ENCODE data around the gene PSMB2.

DNA sequence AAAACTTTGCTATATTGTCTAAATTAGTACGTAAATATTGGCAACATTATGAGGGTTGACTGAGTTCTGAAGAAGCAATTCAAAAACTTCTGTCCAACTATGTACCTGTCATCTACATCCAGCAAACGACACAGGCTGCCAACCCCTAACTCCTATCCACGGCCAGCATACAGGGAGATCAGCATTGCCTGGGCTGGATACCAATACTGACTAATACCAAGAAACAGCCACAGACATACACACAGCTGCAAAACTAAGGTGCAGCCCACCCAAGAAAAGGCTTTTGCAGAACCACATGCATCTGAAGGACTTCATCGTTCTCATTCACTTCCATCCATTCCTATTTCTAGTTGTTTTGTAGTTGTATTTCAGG, 86.1 kb downstream of the PSMB2 start:
- TF ChIP-seq, protein P1, sequence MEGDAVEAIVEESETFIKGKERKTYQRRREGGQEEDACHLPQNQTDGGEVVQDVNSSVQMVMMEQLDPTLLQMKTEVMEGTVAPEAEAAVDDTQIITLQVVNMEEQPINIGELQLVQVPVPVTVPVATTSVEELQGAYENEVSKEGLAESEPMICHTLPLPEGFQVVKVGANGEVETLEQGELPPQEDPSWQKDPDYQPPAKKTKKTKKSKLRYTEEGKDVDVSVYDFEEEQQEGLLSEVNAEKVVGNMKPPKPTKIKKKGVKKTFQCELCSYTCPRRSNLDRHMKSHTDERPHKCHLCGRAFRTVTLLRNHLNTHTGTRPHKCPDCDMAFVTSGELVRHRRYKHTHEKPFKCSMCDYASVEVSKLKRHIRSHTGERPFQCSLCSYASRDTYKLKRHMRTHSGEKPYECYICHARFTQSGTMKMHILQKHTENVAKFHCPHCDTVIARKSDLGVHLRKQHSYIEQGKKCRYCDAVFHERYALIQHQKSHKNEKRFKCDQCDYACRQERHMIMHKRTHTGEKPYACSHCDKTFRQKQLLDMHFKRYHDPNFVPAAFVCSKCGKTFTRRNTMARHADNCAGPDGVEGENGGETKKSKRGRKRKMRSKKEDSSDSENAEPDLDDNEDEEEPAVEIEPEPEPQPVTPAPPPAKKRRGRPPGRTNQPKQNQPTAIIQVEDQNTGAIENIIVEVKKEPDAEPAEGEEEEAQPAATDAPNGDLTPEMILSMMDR (IDR thresholded peaks at IDR 0.05; ENCODE audit: insufficient read depth, low read depth, low read length): no peak
- TF ChIP-seq EZH2 (IDR thresholded peaks at IDR 0.05; ENCODE audit: insufficient read depth, low read length): no peak

Data from astrocyte (in vitro differentiated cells and primary cell).